B cell (primary cell): ENCODE data around the gene ESPN.

Source experiments
- CTCF ChIP-seq: fragments of 200-600 bp; IDR thresholded peaks from one replicate; pipeline ENCODE4 v1.8.0; 2022; ENCODE audit warnings: antibody characterized with exemption, mild to moderate bottlenecking
- EZH2 ChIP-seq: IDR thresholded peaks from 2 replicates; pipeline ENCODE4 v1.6.1; 2012; ENCODE audit warnings: borderline replicate concordance, low read depth, mild to moderate bottlenecking, moderate library complexity, low read length; ENCODE audit not compliant: insufficient read depth, poor library complexity, severe bottlenecking

- TF ChIP-seq CTCF (no peak), EZH2 (no peak)
Observed at GRCh38 chr1:6419804-6420453, 4.6 kb upstream of the ESPN start, which contains the start of gene HES2.
